Lower lobe of right lung (tissue), 2 donors: Measurements from ENCODE around the gene BRI3BP. TPM values are rescaled to one million over a fixed set of nuclear protein-coding genes. Genes with fewer than 3 reads are reported as not detected.
A peak's percentile ranks its signal among the peaks of the same experiment; 100 is the strongest.

Source experiments
- ATAC-seq, 2 donors: fragments of 200-7000 bp; cut with Tn5 transposase; one replicate each; pipeline ENCODE4 v1.9.1; 2020 to 2022; ENCODE audit warnings: mild to moderate bottlenecking in 2 of 2, moderate library complexity in 2 of 2
- DNase-seq: peaks from one replicate; pipeline ENCODE4 v3.0.0-alpha.2; 2020
- H3K27ac ChIP-seq: fragments of 200-600 bp; one replicate; pipeline ENCODE4 v1.8.0; 2022
- H3K27me3 ChIP-seq: fragments of 200-600 bp; one replicate; pipeline ENCODE4 v1.8.0; 2022; ENCODE audit warnings: low read depth
- H3K36me3 ChIP-seq: fragments of 200-600 bp; one replicate; pipeline ENCODE4 v1.8.0; 2022; ENCODE audit warnings: mild to moderate bottlenecking
- H3K4me1 ChIP-seq: fragments of 200-600 bp; one replicate; pipeline ENCODE4 v1.8.0; 2022
- H3K4me3 ChIP-seq: fragments of 200-600 bp; one replicate; pipeline ENCODE4 v1.8.0; 2022; ENCODE audit warnings: mild to moderate bottlenecking
- H3K9me3 ChIP-seq: fragments of 200-600 bp; one replicate; pipeline ENCODE4 v1.8.0; 2022
- intact Hi-C: fragments of 100-400 bp; cut with DNase I; formaldehyde crosslinking; loops from one replicate; pipeline ENCODE4 v1.11.0; 2022
- total RNA-seq: library from RNA; stranded (reverse); fragmentation: NEBNext Ultra II Directional; extraction: Animal tissue kit (Norgen Biotek cat#: 25700); gene quantifications from one replicate; pipeline ENCODE4 v1.2.1, GENCODE V29; 2021
- TF ChIP-seq, protein P1 (sequence below): fragments of 200-600 bp; IDR thresholded peaks from one replicate; pipeline ENCODE4 v1.8.0; 2022; ENCODE audit warnings: antibody characterized with exemption, mild to moderate bottlenecking
- donor health status: DM: no; HTN: yes; CAD: no; lungs with severe emphysema.

Gene BRI3BP
- total RNA-seq, 1 donor from 2014 or later, result 7.3 TPM

- no peak for ATAC-seq
- Histone ChIP-seq H3K27me3 (no peaks in the 10 kb centered on the region), H3K36me3 (peaks cover 26% of the 10 kb centered on the region), H3K27ac (no peak overlapping the region), H3K4me3 (no peak overlapping the region), H3K9me3 (no peaks in the 10 kb centered on the region), H3K4me1 (no peaks in the 10 kb centered on the region)
- no peak for DNase-seq
- TF ChIP-seq, protein P1, sequence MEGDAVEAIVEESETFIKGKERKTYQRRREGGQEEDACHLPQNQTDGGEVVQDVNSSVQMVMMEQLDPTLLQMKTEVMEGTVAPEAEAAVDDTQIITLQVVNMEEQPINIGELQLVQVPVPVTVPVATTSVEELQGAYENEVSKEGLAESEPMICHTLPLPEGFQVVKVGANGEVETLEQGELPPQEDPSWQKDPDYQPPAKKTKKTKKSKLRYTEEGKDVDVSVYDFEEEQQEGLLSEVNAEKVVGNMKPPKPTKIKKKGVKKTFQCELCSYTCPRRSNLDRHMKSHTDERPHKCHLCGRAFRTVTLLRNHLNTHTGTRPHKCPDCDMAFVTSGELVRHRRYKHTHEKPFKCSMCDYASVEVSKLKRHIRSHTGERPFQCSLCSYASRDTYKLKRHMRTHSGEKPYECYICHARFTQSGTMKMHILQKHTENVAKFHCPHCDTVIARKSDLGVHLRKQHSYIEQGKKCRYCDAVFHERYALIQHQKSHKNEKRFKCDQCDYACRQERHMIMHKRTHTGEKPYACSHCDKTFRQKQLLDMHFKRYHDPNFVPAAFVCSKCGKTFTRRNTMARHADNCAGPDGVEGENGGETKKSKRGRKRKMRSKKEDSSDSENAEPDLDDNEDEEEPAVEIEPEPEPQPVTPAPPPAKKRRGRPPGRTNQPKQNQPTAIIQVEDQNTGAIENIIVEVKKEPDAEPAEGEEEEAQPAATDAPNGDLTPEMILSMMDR, result no peak
- intact Hi-C loops, result no loop called here
Observed at GRCh38 chr12:125079084-125079483, 85.6 kb downstream of the BRI3BP start.

GRCh38 chr12:125079648-125080645 lies 86.5 kb downstream of the BRI3BP start:
- Histone ChIP-seq H3K27me3 (no peaks in the 10 kb centered on the region), H3K9me3 (no peaks in the 10 kb centered on the region), H3K36me3 (peaks cover 27% of the 10 kb centered on the region), H3K4me3 (no peak overlapping the region), H3K27ac (peak overlapping the region; percentile 67), H3K4me1 (no peaks in the 10 kb centered on the region)
- ATAC-seq (peak; percentile 78 to 92), DNase-seq (peak; percentile 68)
- TF ChIP-seq, protein P1, result no peak
- intact Hi-C loops, result no loop called here

Other genes with a start within 250 kb of the BRI3BP start
- 24.0 TPM for gene SCARB1, start 129.8 kb upstream of the BRI3BP start, total RNA-seq
- gene UBC, start 79.0 kb upstream of the BRI3BP start, total RNA-seq, result 977 TPM
- 16.2 TPM for gene DHX37, start 4.5 kb upstream of the BRI3BP start, total RNA-seq
- 21.7 TPM for gene AACS, start 71.8 kb downstream of the BRI3BP start, total RNA-seq
- gene TMEM132B, start 192.7 kb downstream of the BRI3BP start, total RNA-seq, result 0.09 TPM